Activated B cell treated with CpG ODN at 0.5 μM for 24 hours (primary cell): ENCODE results near the gene KRTAP5-8. TPM values are rescaled to one million over a fixed set of nuclear protein-coding genes. Genes with fewer than 3 reads are reported as not detected.
"Not testable (repeated sequence)": the region's sequence is repeated elsewhere in the genome, so short reads cannot be mapped to it uniquely, and the experiment has no call there.

Source experiments
- ATAC-seq: fragments of 200-7000 bp; cut with Tn5 transposase; one replicate; pipeline ENCODE4 v1.10.0; 2021; ENCODE audit warnings: low read depth, mild to moderate bottlenecking, moderate library complexity
- CTCF ChIA-PET: fragments of 350-600 bp; sonication (Branson Sonifier 250); formaldehyde crosslinking; loops from one replicate; lab custom pipeline; 2021; ENCODE audit warnings: antibody characterized with exemption; lab: Charles Lee
- POLR2A ChIA-PET: fragments of 350-600 bp; sonication (Branson Sonifier 250); formaldehyde crosslinking; loops from one replicate; lab custom pipeline; 2021; ENCODE audit warnings: antibody characterized with exemption; lab: Charles Lee
- DNase-seq: peaks from one replicate; pipeline ENCODE4 v3.0.0; 2022
- H3K27ac Mint-ChIP-seq: one replicate; pipeline ENCODE4 v1.8.0; 2020; ENCODE audit warnings: mixed read lengths
- H3K27me3 Mint-ChIP-seq: one replicate; pipeline ENCODE4 v1.8.0; 2021; ENCODE audit warnings: mixed read lengths
- H3K36me3 Mint-ChIP-seq: one replicate; pipeline ENCODE4 v1.8.0; 2021; ENCODE audit warnings: low read depth, mixed read lengths
- H3K4me1 Mint-ChIP-seq: one replicate; pipeline ENCODE4 v1.8.0; 2021; ENCODE audit warnings: mixed read lengths
- H3K4me3 Mint-ChIP-seq: one replicate; pipeline ENCODE4 v1.8.0; 2020; ENCODE audit warnings: mild to moderate bottlenecking, mixed read lengths
- H3K9me3 Mint-ChIP-seq: one replicate; pipeline ENCODE4 v1.8.0; 2020; ENCODE audit warnings: mixed read lengths
- intact Hi-C: fragments of 100-400 bp; cut with micrococcal nuclease; formaldehyde crosslinking; loops from one replicate; pipeline ENCODE4 v1.15.1; 2024
- total RNA-seq: library from RNA; stranded (reverse); gene quantifications from 2 replicates; pipeline ENCODE4 v1.2.3, GENCODE V29; 2022
- TF ChIP-seq, protein P1 (sequence below): fragments of 200-600 bp; IDR thresholded peaks from one replicate; pipeline ENCODE4 v1.8.0; 2022; ENCODE audit warnings: antibody characterized with exemption, mild to moderate bottlenecking

KRTAP5-8 gene
- total RNA-seq, 1 donor from 2014 or later = 0.20 TPM

DNA sequence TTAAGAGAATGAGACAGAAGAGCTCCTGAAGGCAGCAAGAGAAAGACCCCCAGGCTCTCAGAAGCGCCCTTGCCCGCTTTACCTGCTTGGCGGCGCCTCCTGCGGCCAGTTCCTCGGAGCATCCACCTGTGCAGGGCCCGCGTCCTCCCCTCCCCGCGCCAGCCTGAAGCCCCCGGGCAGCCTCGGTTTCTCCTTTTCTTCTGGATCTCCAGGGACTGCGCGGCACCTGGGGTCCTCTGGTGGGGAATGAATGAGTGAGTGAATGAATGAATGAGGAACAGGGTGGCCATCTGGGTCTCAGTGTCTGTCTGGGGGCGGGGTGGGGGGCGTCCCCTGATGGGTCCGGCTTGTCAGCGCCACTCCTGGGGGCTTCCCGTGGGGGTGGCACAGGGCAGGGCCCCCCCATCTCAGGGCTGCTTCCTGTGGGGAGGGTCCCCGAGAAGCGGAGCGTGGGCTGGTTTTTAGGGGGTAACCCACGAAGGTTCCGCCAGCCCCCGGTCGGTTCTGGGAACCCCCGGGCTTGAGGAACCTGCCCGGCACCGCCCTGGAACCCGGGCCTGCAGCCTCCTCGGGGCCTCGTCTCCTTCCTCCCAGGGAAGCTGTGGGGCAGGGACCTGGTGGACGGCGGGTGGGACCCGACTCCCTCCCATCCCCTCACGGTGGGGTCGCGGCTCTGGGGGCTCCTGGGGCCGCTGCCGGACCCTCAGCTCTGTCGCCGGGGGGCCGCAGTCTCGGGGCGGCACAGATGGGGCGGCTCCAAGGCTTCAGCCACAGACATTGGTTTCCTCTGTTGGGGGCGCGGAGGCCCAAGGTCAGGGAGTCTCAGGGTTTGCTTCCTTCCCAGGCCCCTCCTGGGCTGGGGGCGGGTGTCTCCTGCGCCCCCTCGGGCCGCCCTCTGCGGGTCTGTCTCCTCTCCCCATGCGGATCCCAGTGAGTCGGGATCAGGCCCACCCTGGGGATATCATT is 19.0 kb upstream of the KRTAP5-8 start:
- intact Hi-C loops = no loop called here
- ChIA-PET CTCF (no interaction called here), POLR2A (no interaction called here)
- Mint-ChIP-seq H3K9me3 (peaks cover 2% of the 10 kb centered on the region), H3K27ac (no peak overlapping the region), H3K36me3 (no peaks in the 10 kb centered on the region), H3K4me3 (no peak overlapping the region), H3K27me3 (no peaks in the 10 kb centered on the region), H3K4me1 (no peaks in the 10 kb centered on the region)
- DNase-seq = no peak
- no peak for ATAC-seq
- TF ChIP-seq, protein P1, sequence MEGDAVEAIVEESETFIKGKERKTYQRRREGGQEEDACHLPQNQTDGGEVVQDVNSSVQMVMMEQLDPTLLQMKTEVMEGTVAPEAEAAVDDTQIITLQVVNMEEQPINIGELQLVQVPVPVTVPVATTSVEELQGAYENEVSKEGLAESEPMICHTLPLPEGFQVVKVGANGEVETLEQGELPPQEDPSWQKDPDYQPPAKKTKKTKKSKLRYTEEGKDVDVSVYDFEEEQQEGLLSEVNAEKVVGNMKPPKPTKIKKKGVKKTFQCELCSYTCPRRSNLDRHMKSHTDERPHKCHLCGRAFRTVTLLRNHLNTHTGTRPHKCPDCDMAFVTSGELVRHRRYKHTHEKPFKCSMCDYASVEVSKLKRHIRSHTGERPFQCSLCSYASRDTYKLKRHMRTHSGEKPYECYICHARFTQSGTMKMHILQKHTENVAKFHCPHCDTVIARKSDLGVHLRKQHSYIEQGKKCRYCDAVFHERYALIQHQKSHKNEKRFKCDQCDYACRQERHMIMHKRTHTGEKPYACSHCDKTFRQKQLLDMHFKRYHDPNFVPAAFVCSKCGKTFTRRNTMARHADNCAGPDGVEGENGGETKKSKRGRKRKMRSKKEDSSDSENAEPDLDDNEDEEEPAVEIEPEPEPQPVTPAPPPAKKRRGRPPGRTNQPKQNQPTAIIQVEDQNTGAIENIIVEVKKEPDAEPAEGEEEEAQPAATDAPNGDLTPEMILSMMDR = no peak

DNA sequence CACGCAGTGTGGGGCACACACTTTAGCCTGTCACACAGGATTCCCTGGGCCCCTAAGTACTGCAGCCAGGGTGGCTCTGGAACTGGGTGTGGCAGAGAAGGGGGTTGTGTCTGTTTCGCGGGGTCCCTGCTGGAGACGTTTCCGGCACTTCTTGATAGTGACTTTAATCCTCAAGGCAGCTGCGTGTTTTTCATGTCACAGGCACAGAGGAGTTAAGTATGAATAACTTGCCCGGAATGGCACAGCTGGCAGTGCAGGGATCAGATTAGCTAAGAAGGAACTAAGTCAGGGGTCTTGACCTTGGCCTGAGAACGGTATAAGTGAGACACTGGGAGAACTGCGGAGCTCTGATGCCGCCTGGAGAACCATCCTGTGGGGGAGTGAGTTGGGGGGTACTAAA is 18.3 kb upstream of the KRTAP5-8 start:
- H3K27ac Mint-ChIP-seq = no peak overlapping the region
- ATAC-seq (no peak), DNase-seq (no peak)
- no peaks in the 10 kb centered on the region for H3K27me3 Mint-ChIP-seq
- TF ChIP-seq, protein P1 = no peak
- H3K4me3 Mint-ChIP-seq = no peak overlapping the region
- intact Hi-C loops = no loop called here
- H3K9me3 Mint-ChIP-seq = peaks cover 2% of the 10 kb centered on the region
- H3K4me1 Mint-ChIP-seq = no peaks in the 10 kb centered on the region
- no peaks in the 10 kb centered on the region for H3K36me3 Mint-ChIP-seq
- CTCF ChIA-PET = no interaction called here
- POLR2A ChIA-PET = no interaction called here

DNA sequence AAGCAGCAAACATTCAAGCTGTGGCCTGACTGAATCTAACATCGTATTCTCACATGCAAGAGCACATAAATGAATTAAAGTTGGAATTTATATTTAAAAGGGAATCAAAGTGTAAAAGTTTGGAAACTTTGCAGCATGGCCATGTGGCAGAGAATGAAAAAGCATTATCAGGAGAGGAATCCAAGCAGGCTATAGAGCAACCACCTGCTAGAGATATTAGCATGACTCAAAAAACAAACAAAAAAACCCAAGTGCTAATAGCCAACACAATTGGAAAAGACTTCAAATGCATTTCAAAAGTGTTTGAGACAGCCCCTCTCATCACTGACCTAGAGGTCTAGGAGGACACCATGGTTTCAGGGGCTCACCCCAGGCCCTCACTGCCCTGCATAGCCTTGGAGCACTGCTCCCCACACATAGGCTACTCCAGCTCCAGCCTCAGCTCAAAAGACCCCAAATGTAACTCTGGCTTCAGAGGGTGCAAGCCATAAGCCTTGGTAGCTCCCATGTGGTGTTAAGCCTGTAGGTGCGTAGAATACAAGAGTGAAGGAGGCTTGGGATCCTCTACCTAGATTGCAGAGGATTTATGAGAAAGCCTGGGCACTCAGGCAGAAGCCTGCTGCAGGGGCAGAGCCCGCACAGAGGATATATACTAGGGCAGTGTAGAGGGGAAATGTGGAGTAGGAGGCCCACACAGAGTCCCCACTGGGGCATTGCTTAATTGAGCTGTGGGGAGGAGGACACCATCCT is 12.5 kb upstream of the KRTAP5-8 start:
- Mint-ChIP-seq H3K36me3 (no peaks in the 10 kb centered on the region), H3K9me3 (peaks cover 2% of the 10 kb centered on the region), H3K27me3 (peaks cover 3% of the 10 kb centered on the region), H3K4me1 (no peaks in the 10 kb centered on the region), H3K27ac (no peak overlapping the region), H3K4me3 (no peak overlapping the region)
- TF ChIP-seq, protein P1 = no peak
- ChIA-PET CTCF (no interaction called here), POLR2A (no interaction called here)
- intact Hi-C loops = no loop called here
- no peak for ATAC-seq
- DNase-seq = no peak

DNA sequence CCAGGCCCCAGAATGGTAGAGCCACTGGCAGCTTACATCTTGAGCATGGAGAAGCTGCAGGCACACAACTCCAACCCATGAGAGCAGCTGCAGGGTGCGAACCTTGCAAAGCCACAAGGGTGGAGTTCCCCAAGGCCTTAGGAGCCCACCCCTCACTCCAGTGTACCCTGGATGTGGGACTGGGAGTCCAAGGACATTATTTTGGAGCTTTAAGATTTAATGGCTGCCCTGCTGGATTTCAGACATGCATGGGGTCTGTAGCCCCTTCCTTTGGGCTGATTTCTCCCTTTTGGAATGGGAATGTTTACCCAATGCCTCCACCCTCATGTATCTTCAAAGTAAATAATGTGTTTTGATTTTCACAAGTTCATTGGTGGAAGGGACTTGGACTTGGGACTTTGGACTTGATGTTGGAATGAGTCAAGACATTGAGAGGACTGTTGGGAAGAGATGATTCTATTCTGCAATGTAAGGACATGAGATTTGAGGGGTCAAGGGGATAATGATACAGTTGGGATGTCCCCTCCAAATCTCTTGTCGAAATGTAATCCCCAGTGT is 11.8 kb upstream of the KRTAP5-8 start:
- TF ChIP-seq, protein P1 = no peak

DNA sequence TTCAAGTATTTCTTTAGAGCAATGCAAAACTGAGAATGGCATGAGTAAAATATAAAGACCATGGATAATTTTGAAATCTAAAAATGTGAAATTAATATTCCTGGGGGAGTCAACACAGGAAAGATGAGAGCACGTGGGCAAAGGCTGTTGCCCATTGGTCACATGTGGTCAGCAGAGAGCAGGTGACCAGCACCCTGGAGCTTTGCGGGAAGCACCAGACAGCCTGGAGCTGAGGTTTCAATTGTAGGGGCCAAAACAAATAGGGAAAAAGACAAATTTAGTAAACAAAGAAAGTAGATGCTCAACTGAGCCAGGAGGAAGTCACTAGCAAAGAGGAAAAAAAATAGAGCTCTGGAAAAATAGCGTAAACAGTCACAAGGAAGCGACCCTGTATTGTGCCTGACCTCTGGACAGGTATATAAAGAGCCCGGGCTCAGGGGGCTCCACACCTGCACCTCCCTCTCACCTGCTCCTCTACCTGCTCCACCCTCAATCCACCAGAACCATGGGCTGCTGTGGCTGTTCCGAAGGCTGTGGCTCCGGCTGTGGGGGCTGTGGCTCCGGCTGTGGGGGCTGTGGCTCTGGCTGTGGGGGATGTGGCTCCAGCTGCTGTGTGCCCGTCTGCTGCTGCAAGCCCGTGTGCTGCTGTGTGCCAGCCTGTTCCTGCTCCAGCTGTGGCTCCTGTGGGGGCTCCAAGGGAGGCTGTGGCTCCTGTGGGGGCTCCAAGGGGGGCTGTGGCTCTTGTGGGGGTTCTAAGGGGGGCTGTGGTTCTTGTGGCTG is 10.8 kb upstream of the KRTAP5-8 start, which contains the start of gene KRTAP5-7:
TSS of gene KRTAP5-7 (plus strand) at position 472 of the 780 bp plus-strand sequence. CDS start at position 506, 34 bp downstream.
- POLR2A ChIA-PET, DNase-seq, CTCF ChIA-PET: not testable (repeated sequence)

More for the DNA sequence above, 11.8 kb upstream of the KRTAP5-8 start:
- Mint-ChIP-seq H3K27me3 (peaks cover 3% of the 10 kb centered on the region), H3K36me3 (no peaks in the 10 kb centered on the region), H3K27ac (no peak overlapping the region), H3K4me3 (no peak overlapping the region), H3K9me3 (peaks cover 2% of the 10 kb centered on the region), H3K4me1 (no peaks in the 10 kb centered on the region)
- POLR2A ChIA-PET = no interaction called here
- DNase-seq (no peak), ATAC-seq (no peak)
- intact Hi-C loops = no loop called here
- CTCF ChIA-PET = no interaction called here

More for the DNA sequence above, 10.8 kb upstream of the KRTAP5-8 start, which contains the start of gene KRTAP5-7:
- intact Hi-C loops, H3K4me3 Mint-ChIP-seq, H3K36me3 Mint-ChIP-seq, H3K9me3 Mint-ChIP-seq, H3K27me3 Mint-ChIP-seq, H3K4me1 Mint-ChIP-seq, H3K27ac Mint-ChIP-seq, ATAC-seq: not testable (repeated sequence)
